Thyroid gland (tissue), 4 donors: ENCODE data around the gene LRCH2.

Experiments
- CTCF ChIP-seq, 6 experiments: fragments of 200-600 bp in 3 of 6; fragments of 450-650 bp in 3 of 6; sonication (generic) in 3 of 6; IDR thresholded peaks; one replicate each; pipeline ENCODE4 v1.5.1; 2016 to 2019; ENCODE audit warnings: antibody characterized with exemption in 6 of 6, mild to moderate bottlenecking in 2 of 6, inconsistent platforms in 1 of 6, moderate library complexity in 1 of 6
- POLR2A ChIP-seq, 2 donors: fragments of 450-650 bp; IDR thresholded peaks; one replicate each; pipeline ENCODE4 v1.6.1; 2017; ENCODE audit warnings: antibody characterized with exemption in 2 of 2, mild to moderate bottlenecking in 2 of 2, moderate library complexity in 1 of 2

- TF ChIP-seq CTCF (IDR thresholded peaks at IDR 0.05) (no peak), POLR2A (IDR thresholded peaks at IDR 0.05) (no peak)
These were observed 168.6 kb downstream of the LRCH2 start for GRCh38 chrX:115065304-115065703.
